Fibroblast of lung (primary cell): ENCODE data around the gene SFTPB. TPM values are rescaled to one million over a fixed set of nuclear protein-coding genes. Genes with fewer than 3 reads are reported as not detected.

Experiments used
- DNase-seq, 2 donors: peaks; one replicate each; pipeline versions ENCODE4 v3.0.0 to v3.0.0-alpha.2; 2010; ENCODE audit warnings: low read depth in 2 of 2
- H2AFZ ChIP-seq: 2 replicates; pipeline ENCODE4 v1.5.1; 2012; ENCODE audit warnings: low read length, control low read depth, inconsistent platforms
- H3K27ac ChIP-seq: 2 replicates; pipeline ENCODE4 v1.5.1; 2011; ENCODE audit warnings: low read length, control low read depth; ENCODE audit not compliant: insufficient read depth
- H3K27me3 ChIP-seq: 2 replicates; pipeline ENCODE4 v1.5.1; 2011; ENCODE audit warnings: mild to moderate bottlenecking, low read length; ENCODE audit not compliant: control insufficient read depth, insufficient read depth
- H3K36me3 ChIP-seq: 2 replicates; pipeline ENCODE4 v1.5.1; 2011; ENCODE audit warnings: low read length; ENCODE audit not compliant: control insufficient read depth, insufficient read depth
- H3K4me1 ChIP-seq: 2 replicates; pipeline ENCODE4 v1.5.1; 2011; ENCODE audit warnings: low read length; ENCODE audit not compliant: control insufficient read depth, insufficient read depth; ENCODE audit errors: extremely low read depth
- H3K4me2 ChIP-seq: 2 replicates; pipeline ENCODE4 v1.5.1; 2011; ENCODE audit warnings: low read length, control low read depth; ENCODE audit not compliant: insufficient read depth; ENCODE audit errors: extremely low read depth
- H3K4me3 ChIP-seq, 4 experiments: fragments of 200-600 bp in 1 of 4; sonication (generic) in 1 of 4; replicated peaks in 1 of 4; 2 replicates each; pipeline ENCODE4 v1.5.1; 2011 to 2016; ENCODE audit warnings: low read length in 4 of 4, low read depth in 3 of 4, mild to moderate bottlenecking in 3 of 4, control low read depth in 2 of 4, inconsistent platforms in 1 of 4, mixed read lengths in 1 of 4; ENCODE audit not compliant: insufficient read depth in 1 of 4; ENCODE audit errors: control extremely low read depth in 1 of 4
- H3K79me2 ChIP-seq: 2 replicates; pipeline ENCODE4 v1.5.1; 2012; ENCODE audit warnings: mild to moderate bottlenecking, low read length, inconsistent platforms; ENCODE audit not compliant: control insufficient read depth, insufficient read depth
- H3K9ac ChIP-seq: 2 replicates; pipeline ENCODE4 v1.5.1; 2011; ENCODE audit warnings: mild to moderate bottlenecking, low read length, control low read depth; ENCODE audit not compliant: insufficient read depth
- H3K9me3 ChIP-seq: 2 replicates; pipeline ENCODE4 v1.5.1; 2012; ENCODE audit warnings: low read depth, low read length; ENCODE audit not compliant: control insufficient read depth, insufficient read depth
- H4K20me1 ChIP-seq: 2 replicates; pipeline ENCODE4 v1.5.1; 2011; ENCODE audit warnings: low read length; ENCODE audit not compliant: control insufficient read depth, insufficient read depth; ENCODE audit errors: extremely low read depth
- EZH2 ChIP-seq: IDR thresholded peaks from 2 replicates; pipeline ENCODE4 v1.5.1; 2012; ENCODE audit warnings: low read length, control low read depth, mild to moderate bottlenecking; ENCODE audit errors: missing control alignments
- polyA plus RNA-seq, 2 donors: library from polyadenylated mRNA; depleted of rRNA in 1 of 2; stranded (reverse) in 1 of 2; unstranded in 1 of 2; fragments of >200 nt; gene quantifications; 2 replicates each; pipeline ENCODE4 v1.2.1, GENCODE V29; 2011 to 2012; ENCODE audit warnings: missing spikeins in 1 of 2
- total RNA-seq: library from RNA; depleted of rRNA; stranded (reverse); fragments of >200 nt; gene quantifications from 2 replicates; pipeline ENCODE4 v1.2.1, GENCODE V29; 2014
- TF ChIP-seq, protein P1 (sequence below), 2 donors: IDR thresholded peaks in 1 of 2; conservative IDR thresholded peaks in 1 of 2; 1 replicate in 1 of 2; 2 replicates in 1 of 2; pipeline ENCODE4 v1.5.1; 2011 to 2012; ENCODE audit warnings: low read length in 2 of 2, control low read depth in 1 of 2, inconsistent platforms in 1 of 2, low read depth in 1 of 2, mild to moderate bottlenecking in 1 of 2

SFTPB gene
- total and polyA plus RNA-seq, 2 donors (not counting 1 experiment from before 2014, with no cell fraction given) = not detected

DNA sequence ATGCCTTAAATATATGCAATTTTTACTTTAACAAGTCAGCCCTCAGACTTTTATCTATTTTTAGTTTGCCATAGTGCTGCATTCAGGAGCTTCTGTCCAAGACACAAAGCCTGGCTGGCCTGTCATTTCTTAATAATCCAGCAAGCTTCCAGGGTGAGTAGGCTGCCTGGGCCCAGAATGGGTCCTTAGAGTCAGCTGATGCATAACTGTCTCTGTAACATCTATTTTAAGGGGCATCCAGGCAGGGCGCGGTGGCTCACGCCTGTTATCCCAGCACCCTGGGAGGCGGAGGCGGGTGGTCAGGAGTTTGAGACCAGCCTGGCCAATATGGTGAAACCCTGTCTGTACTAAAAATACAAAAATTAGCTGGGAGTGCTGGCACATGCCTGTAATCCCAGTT is 14.4 kb upstream of the SFTPB start:
- DNase-seq = no peak

DNA sequence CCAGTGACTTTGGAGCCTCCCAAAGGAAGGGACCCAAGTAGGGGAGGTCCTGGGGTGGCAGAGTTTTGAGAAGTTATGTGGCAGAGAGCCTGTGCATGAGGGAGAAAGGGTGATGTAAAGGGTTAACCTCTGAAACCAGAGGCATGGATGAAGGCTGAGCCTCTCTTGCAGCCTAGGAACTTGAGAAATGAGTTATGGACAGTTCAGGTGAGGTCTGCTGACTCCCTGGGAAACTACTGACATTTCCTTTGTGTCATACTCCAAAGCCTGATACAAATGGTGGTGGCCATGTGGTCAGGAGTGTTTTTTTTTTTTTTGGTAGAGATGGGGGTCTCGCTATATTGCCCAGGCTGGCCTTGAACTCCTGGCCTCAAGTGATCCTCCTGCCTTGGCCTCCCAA is 13.8 kb upstream of the SFTPB start:
- H4K20me1 ChIP-seq = no peaks in the 10 kb centered on the region

More for the DNA sequence above, 14.4 kb upstream of the SFTPB start:
- Histone ChIP-seq H3K27ac (no peak overlapping the region), H3K4me1 (peaks cover 10% of the 10 kb centered on the region), H2AFZ (no peak overlapping the region), H3K4me2 (no peak overlapping the region), H3K4me3 (no peak overlapping the region), H3K79me2 (no peaks in the 10 kb centered on the region), H3K27me3 (no peaks in the 10 kb centered on the region), H3K9me3 (no peaks in the 10 kb centered on the region), H3K9ac (no peak overlapping the region), H3K36me3 (no peaks in the 10 kb centered on the region), H4K20me1 (no peaks in the 10 kb centered on the region)
- no peak for TF ChIP-seq EZH2
- TF ChIP-seq, protein P1, sequence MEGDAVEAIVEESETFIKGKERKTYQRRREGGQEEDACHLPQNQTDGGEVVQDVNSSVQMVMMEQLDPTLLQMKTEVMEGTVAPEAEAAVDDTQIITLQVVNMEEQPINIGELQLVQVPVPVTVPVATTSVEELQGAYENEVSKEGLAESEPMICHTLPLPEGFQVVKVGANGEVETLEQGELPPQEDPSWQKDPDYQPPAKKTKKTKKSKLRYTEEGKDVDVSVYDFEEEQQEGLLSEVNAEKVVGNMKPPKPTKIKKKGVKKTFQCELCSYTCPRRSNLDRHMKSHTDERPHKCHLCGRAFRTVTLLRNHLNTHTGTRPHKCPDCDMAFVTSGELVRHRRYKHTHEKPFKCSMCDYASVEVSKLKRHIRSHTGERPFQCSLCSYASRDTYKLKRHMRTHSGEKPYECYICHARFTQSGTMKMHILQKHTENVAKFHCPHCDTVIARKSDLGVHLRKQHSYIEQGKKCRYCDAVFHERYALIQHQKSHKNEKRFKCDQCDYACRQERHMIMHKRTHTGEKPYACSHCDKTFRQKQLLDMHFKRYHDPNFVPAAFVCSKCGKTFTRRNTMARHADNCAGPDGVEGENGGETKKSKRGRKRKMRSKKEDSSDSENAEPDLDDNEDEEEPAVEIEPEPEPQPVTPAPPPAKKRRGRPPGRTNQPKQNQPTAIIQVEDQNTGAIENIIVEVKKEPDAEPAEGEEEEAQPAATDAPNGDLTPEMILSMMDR (conservative IDR thresholded peaks at IDR 0.05 in 1 of 2, IDR thresholded peaks at IDR 0.05 in 1 of 2; ENCODE audit: low read depth in 1 of 2, low read length in 2 of 2) = no peak

DNA sequence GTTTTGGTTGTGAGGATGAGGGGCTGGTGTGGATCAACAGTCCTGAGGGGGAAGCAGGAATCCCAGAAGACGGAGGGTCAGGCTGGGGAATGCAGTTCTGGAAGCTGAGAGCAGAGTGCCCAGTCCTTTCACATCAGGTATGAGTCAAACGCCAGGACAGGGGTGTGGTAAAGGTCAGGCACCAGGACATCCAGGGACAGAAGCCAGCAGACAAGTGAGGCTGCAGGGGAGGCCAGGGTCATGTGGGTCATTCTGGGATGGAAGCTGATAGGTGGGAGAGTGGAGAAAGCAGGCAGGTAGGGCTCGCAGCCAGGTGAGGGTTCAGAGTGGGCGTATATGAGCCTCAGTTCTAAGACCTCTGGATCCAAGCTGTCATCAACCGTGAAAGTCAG is 13.4 kb upstream of the SFTPB start:
- Histone ChIP-seq H3K27ac (no peak overlapping the region), H4K20me1 (no peaks in the 10 kb centered on the region), H3K27me3 (no peaks in the 10 kb centered on the region), H3K4me2 (no peak overlapping the region), H3K4me1 (peaks cover 5% of the 10 kb centered on the region), H3K79me2 (no peaks in the 10 kb centered on the region), H2AFZ (no peak overlapping the region), H3K36me3 (no peaks in the 10 kb centered on the region), H3K4me3 (no peak overlapping the region), H3K9ac (no peak overlapping the region), H3K9me3 (no peaks in the 10 kb centered on the region)
- DNase-seq = no peak
- no peak for TF ChIP-seq EZH2
- TF ChIP-seq, protein P1 (conservative IDR thresholded peaks at IDR 0.05 in 1 of 2, IDR thresholded peaks at IDR 0.05 in 1 of 2; ENCODE audit: low read depth in 1 of 2, low read length in 2 of 2) = no peak

More for the DNA sequence above, 13.8 kb upstream of the SFTPB start:
- Histone ChIP-seq H2AFZ (no peak overlapping the region), H3K36me3 (no peaks in the 10 kb centered on the region), H3K27me3 (no peaks in the 10 kb centered on the region), H3K9ac (no peak overlapping the region), H3K9me3 (no peaks in the 10 kb centered on the region), H3K27ac (no peak overlapping the region), H3K4me1 (peaks cover 5% of the 10 kb centered on the region), H3K79me2 (no peaks in the 10 kb centered on the region), H3K4me2 (no peak overlapping the region), H3K4me3 (no peak overlapping the region)
- DNase-seq = no peak
- TF ChIP-seq, protein P1 (conservative IDR thresholded peaks at IDR 0.05 in 1 of 2, IDR thresholded peaks at IDR 0.05 in 1 of 2; ENCODE audit: low read depth in 1 of 2, low read length in 2 of 2) = no peak
- no peak for TF ChIP-seq EZH2
